ENCODE measurements around the gene FGD1.

- TF ChIP-seq CTCF (IDR thresholded peaks at IDR 0.05 in 4 of 5, conservative IDR thresholded peaks at IDR 0.05 in 1 of 5) (no peak), POLR2A (IDR thresholded peaks at IDR 0.05) (no peak)
Measured at GRCh38 chrX:54483946-54484345, 12.1 kb downstream of the FGD1 start.

Data from gastrocnemius medialis (tissue), 4 donors.